Measurements from ENCODE around the gene PPP1R37.

The PPP1R37 gene

DNA sequence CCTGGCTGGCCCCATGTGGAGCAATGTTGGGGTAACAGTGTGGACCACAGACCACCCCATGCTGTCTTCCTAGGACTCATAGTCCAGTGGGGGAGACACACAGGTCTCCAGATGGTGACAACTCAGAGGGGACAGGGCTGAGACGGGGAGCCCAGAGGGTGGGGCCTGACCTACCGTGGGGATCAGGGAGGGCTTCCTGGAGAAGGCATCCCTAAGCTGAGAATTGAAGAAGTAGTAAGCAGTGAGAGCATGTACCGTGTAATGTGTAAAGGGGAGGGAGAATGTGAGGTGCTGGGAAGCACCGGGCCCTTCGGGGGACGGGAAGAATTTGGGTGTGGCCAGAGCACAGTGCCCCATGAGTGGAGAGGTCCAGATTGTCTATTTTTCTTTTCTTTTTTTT is 31.0 kb downstream of the PPP1R37 start:
- TF ChIP-seq, protein P1, sequence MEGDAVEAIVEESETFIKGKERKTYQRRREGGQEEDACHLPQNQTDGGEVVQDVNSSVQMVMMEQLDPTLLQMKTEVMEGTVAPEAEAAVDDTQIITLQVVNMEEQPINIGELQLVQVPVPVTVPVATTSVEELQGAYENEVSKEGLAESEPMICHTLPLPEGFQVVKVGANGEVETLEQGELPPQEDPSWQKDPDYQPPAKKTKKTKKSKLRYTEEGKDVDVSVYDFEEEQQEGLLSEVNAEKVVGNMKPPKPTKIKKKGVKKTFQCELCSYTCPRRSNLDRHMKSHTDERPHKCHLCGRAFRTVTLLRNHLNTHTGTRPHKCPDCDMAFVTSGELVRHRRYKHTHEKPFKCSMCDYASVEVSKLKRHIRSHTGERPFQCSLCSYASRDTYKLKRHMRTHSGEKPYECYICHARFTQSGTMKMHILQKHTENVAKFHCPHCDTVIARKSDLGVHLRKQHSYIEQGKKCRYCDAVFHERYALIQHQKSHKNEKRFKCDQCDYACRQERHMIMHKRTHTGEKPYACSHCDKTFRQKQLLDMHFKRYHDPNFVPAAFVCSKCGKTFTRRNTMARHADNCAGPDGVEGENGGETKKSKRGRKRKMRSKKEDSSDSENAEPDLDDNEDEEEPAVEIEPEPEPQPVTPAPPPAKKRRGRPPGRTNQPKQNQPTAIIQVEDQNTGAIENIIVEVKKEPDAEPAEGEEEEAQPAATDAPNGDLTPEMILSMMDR (conservative IDR thresholded peaks at IDR 0.05; ENCODE audit: low read depth) = no peak
- ChIA-PET CTCF (interaction anchor here (0.7 kb wide), 1 partner anchor 159 kb away, joined by 5 read pairs; no protein-coding TSS in a partner anchor), POLR2A (ENCODE audit: low non-redundant PET) (no interaction called here)
- DNase-seq (ENCODE audit: low spot score) = no peak
- H3K27ac ChIP-seq = peak overlapping the region; percentile 29

DNA sequence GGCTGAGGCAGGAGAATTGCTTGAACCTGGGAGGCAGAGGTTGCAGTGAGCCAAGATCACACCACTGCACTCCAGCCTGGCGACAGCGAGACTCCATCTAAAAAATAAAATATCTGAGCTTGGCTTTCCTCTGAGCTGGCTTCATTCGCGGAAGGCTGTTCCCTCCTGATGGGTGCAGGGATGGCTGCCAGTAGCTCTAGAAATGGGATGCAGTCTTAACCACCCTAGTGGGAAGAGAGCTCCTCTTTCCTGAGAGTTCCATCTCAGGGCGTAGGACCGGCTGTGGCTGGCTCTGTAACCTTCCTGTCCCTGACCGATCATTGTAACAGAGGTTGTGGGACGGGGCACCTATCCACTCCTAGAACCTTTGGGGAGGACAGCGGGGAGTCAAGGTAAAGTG is 32.4 kb downstream of the PPP1R37 start:
- TF ChIP-seq, protein P1 (conservative IDR thresholded peaks at IDR 0.05; ENCODE audit: low read depth) = no peak
- ChIA-PET CTCF (interaction anchor here (0.6 to 1.3 kb wide), 2 partner anchors 22 to 108 kb away, joined by 3 read pairs; no protein-coding TSS in a partner anchor), POLR2A (ENCODE audit: low non-redundant PET) (no interaction called here)
- peak overlapping the region; percentile 29 for H3K27ac ChIP-seq
- DNase-seq (ENCODE audit: low spot score) = no peak

DNA sequence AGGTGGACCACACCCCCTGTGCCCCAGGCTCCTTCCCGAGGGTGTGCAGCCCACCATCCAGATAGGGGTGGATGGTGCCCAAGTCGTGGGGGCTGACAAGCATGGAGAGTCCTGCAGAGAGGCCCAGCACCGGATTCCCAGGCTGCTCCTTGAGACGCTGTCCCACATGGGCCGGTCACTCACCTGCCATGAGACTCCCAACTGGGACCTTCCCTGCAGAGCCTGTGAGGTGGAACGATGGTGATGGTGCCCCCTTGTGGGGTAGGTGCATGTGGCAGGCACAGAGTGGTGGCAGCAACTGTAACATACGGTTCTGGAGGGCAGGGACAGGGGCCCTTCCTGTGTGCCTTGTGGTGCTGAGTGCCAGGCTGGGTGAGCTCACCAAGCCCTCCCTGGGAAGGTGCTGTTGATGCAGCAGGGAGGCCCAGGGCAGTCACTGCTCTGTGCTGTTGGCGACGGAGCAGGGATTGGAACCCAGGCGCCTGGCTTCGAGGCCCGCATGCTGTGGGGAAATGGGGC is 33.1 kb downstream of the PPP1R37 start:
- CTCF ChIA-PET = interaction anchor here (0.5 to 1.5 kb wide), 6 partner anchors 9 to 109 kb away, joined by 3 to 4 read pairs (median 3); no protein-coding TSS in a partner anchor
- POLR2A ChIA-PET (ENCODE audit: low non-redundant PET) = interaction anchor here (0.8 kb wide), 1 partner anchor 34 kb away, joined by 4 read pairs; no protein-coding TSS in a partner anchor
- peak overlapping the region; percentile 29 for H3K27ac ChIP-seq
- TF ChIP-seq, protein P1 (conservative IDR thresholded peaks at IDR 0.05; ENCODE audit: low read depth) = peak; percentile 66
- DNase-seq (ENCODE audit: low spot score) = peak; percentile 37

DNA sequence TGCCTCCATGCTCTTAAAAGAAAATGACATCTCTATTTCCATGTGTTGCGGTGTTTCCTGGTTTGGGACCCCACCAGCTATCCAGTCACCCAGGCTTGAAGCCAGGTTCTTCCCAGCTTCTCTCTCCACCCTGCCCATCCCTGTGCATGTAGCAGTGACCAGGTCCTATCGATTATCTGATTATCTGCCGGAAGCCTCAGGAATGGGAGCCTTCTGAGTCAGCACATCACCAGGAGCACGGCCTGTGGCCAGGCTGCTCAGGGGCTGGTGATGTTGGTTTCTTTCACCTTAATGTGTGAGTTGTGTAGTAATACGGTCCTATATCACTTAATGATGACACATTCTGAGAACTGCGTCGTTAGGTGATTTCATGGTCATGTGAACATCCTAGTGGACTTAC is 33.7 kb downstream of the PPP1R37 start:
- no peak for DNase-seq (ENCODE audit: low spot score)
- POLR2A ChIA-PET (ENCODE audit: low non-redundant PET) = interaction anchor here (0.8 kb wide), 1 partner anchor 35 kb away, joined by 4 read pairs; no protein-coding TSS in a partner anchor
- H3K27ac ChIP-seq = peak overlapping the region; percentile 29; the same call in 1 of the 2 replicates
- TF ChIP-seq, protein P1 (conservative IDR thresholded peaks at IDR 0.05; ENCODE audit: low read depth) = no peak
- CTCF ChIA-PET = interaction anchor here (0.5 to 1.5 kb wide), 3 partner anchors 8 to 43 kb away, joined by 3 to 4 read pairs (median 4); no protein-coding TSS in a partner anchor

DNA sequence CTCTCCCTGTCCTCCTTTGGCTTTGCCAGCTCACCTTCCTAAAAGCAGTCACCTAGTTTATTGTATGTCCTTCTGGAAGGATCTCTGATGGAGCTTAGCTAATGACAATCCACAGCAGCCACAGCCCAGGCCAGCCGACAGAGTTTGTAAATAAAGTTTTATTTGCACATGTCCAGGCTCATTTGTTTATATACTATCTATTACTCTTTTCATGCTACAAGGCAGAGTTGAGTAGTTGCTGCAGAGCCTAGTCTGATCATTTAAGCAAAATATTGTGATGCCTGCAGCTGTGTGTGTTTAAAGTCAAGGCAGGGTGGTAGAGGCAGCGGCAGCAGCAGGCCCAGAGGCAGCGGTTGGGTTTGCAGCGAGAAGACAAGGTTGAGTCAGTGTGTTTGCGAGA is 35.2 kb downstream of the PPP1R37 start:
- H3K27ac ChIP-seq = peak overlapping the region; percentile 54; the same call in 1 of the 2 replicates
- TF ChIP-seq, protein P1 (conservative IDR thresholded peaks at IDR 0.05; ENCODE audit: low read depth) = no peak
- ChIA-PET POLR2A (ENCODE audit: low non-redundant PET) (no interaction called here), CTCF (no interaction called here)
- DNase-seq (ENCODE audit: low spot score) = no peak

DNA sequence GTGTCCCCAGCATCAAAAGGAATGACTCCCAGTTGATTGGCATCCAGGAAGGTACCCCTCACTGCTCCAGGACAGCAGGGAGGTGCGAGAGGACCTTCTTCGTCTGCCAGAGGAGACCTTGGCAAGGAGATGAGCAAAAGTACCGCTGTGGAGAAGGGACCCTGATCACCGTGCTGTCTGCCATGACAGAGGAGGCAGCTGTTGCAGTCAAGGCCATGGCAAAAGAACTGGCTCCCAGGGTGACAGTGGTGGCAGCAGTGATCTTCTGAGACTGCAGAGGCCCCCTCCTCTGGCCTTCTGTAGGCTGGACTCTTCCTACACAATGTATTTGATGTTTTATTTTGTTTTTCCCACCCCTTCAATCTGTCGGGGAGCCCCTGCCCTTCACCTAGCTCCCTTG is 35.8 kb downstream of the PPP1R37 start:
- peak overlapping the region; percentile 54 for H3K27ac ChIP-seq
- ChIA-PET POLR2A (ENCODE audit: low non-redundant PET) (no interaction called here), CTCF (no interaction called here)
- TF ChIP-seq, protein P1 (conservative IDR thresholded peaks at IDR 0.05; ENCODE audit: low read depth) = no peak
- DNase-seq (ENCODE audit: low spot score) = no peak
